Endodermal cell (in vitro differentiated cells): ENCODE results near the gene LYST. TPM values are rescaled to one million over a fixed set of nuclear protein-coding genes. Genes with fewer than 3 reads are reported as not detected.

ENCODE experiments used
- DNase-seq: peaks from one replicate; pipeline ENCODE4 v3.0.0-alpha.2; 2017
- H3K27ac ChIP-seq: 2 replicates; pipeline ENCODE4 v1.5.1; 2013; ENCODE audit warnings: mild to moderate bottlenecking, low read depth, low read length, moderate library complexity
- H3K27me3 ChIP-seq: 2 replicates; pipeline ENCODE4 v1.6.1; 2013; ENCODE audit warnings: mild to moderate bottlenecking, low read length, moderate library complexity; ENCODE audit not compliant: insufficient read depth, control insufficient read depth, poor library complexity, severe bottlenecking
- H3K36me3 ChIP-seq: 2 replicates; pipeline ENCODE4 v1.7.0; 2013; ENCODE audit warnings: mild to moderate bottlenecking, low read length, moderate library complexity; ENCODE audit not compliant: control insufficient read depth, insufficient read depth
- H3K4me1 ChIP-seq: one replicate; pipeline ENCODE4 v1.7.0; 2013; ENCODE audit warnings: low read length; ENCODE audit not compliant: control insufficient read depth, insufficient read depth
- H3K4me3 ChIP-seq: 2 replicates; pipeline ENCODE4 v1.5.1; 2013; ENCODE audit warnings: mild to moderate bottlenecking, low read length, moderate library complexity
- H3K9ac ChIP-seq: 2 replicates; pipeline ENCODE4 v1.6.1; 2013; ENCODE audit warnings: mild to moderate bottlenecking, low read length, moderate library complexity; ENCODE audit not compliant: poor library complexity, severe bottlenecking; ENCODE audit errors: extremely low read depth
- H3K9me3 ChIP-seq: 2 replicates; pipeline ENCODE4 v1.6.1; 2013; ENCODE audit warnings: mild to moderate bottlenecking, low read length, moderate library complexity; ENCODE audit not compliant: control insufficient read depth
- H3K27ac Mint-ChIP-seq: 2 replicates; pipeline ENCODE4 v1.8.0; 2020; ENCODE audit warnings: mixed read lengths
- H3K27me3 Mint-ChIP-seq: 2 replicates; pipeline ENCODE4 v1.8.0; 2021; ENCODE audit warnings: mild to moderate bottlenecking, mixed read lengths; ENCODE audit not compliant: insufficient read depth
- H3K36me3 Mint-ChIP-seq: 2 replicates; pipeline ENCODE4 v1.8.0; 2020; ENCODE audit warnings: low read depth, mixed read lengths
- H3K4me1 Mint-ChIP-seq: 2 replicates; pipeline ENCODE4 v1.8.0; 2020; ENCODE audit warnings: mixed read lengths
- H3K4me3 Mint-ChIP-seq: 2 replicates; pipeline ENCODE4 v1.8.0; 2020; ENCODE audit warnings: mild to moderate bottlenecking, moderate library complexity, mixed read lengths
- H3K9me3 Mint-ChIP-seq: 2 replicates; pipeline ENCODE4 v1.8.0; 2020; ENCODE audit warnings: mild to moderate bottlenecking, mixed read lengths
- CTCF ChIP-seq: fragments of 200-600 bp; sonication (generic); conservative IDR thresholded peaks from 2 replicates; pipeline ENCODE4 v1.5.0; 2021; ENCODE audit warnings: antibody characterized with exemption, mild to moderate bottlenecking
- WGBS, 2 experiments: methylation state at CpG; one replicate each; pipeline versions ENCODE4 v1.1.5 to v1.1.7; 2013; ENCODE audit warnings: missing lambda C conversion rate in 2 of 2, mixed read lengths in 1 of 2; ENCODE audit not compliant: insufficient coverage in 1 of 2, insufficient read length in 1 of 2; 5-methylcytosine and 5-hydroxymethylcytosine counted together
- total RNA-seq, 2 donors: library from RNA; stranded (reverse); fragmentation: NEBNext Ultra II Directional in 1 of 2; extraction: Animal tissue kit (Norgen Biotek cat#: 25700) in 1 of 2; gene quantifications; 2 replicates in 1 of 2; 3 replicates in 1 of 2; pipeline ENCODE4 v1.2.1, GENCODE V29; 2021

Gene LYST
- total RNA-seq, 2 donors from 2014 or later = 2.5 to 6.8 TPM

- TF ChIP-seq CTCF = no peak
- H3K36me3 ChIP-seq = no peaks in the 10 kb centered on the region
- no peak overlapping the region for H3K27ac ChIP-seq
- H3K27me3 Mint-ChIP-seq = no peaks in the 10 kb centered on the region
- no peak overlapping the region for H3K27ac Mint-ChIP-seq
- H3K4me1 ChIP-seq = no peaks in the 10 kb centered on the region
- H3K9me3 ChIP-seq = no peaks in the 10 kb centered on the region
- H3K36me3 Mint-ChIP-seq = no peaks in the 10 kb centered on the region
- peaks cover 4% of the 10 kb centered on the region for H3K4me1 Mint-ChIP-seq
- H3K9me3 Mint-ChIP-seq = no peaks in the 10 kb centered on the region
- DNase-seq = no peak
- no peak overlapping the region for H3K4me3 Mint-ChIP-seq
- no peak overlapping the region for H3K9ac ChIP-seq
- WGBS, 2 experiments = 92 to 94% methylated on average over 3 of the region's 3 CpGs
- no peaks in the 10 kb centered on the region for H3K27me3 ChIP-seq
- H3K4me3 ChIP-seq = no peak overlapping the region
Measured at GRCh38 chr1:235710687-235711086, 156.0 kb downstream of the LYST start.

GRCh38 chr1:235709018-235709417 lies 157.7 kb downstream of the LYST start:
- no peak overlapping the region for H3K27ac Mint-ChIP-seq
- DNase-seq = no peak
- H3K36me3 Mint-ChIP-seq = no peaks in the 10 kb centered on the region
- Histone ChIP-seq H3K27ac (no peak overlapping the region), H3K36me3 (no peaks in the 10 kb centered on the region), H3K9me3 (no peaks in the 10 kb centered on the region), H3K27me3 (no peaks in the 10 kb centered on the region), H3K4me3 (no peak overlapping the region), H3K4me1 (no peaks in the 10 kb centered on the region), H3K9ac (no peak overlapping the region)
- H3K9me3 Mint-ChIP-seq = no peaks in the 10 kb centered on the region
- no peak for TF ChIP-seq CTCF
- WGBS, 2 experiments = 96 to 100% methylated on average over 1 to 11 of the region's 11 CpGs
- H3K27me3 Mint-ChIP-seq = no peaks in the 10 kb centered on the region
- no peak overlapping the region for H3K4me3 Mint-ChIP-seq
- peaks cover 4% of the 10 kb centered on the region for H3K4me1 Mint-ChIP-seq

GRCh38 chr1:235708390-235708962 lies 158.2 kb downstream of the LYST start:
- no peak overlapping the region for H3K27ac Mint-ChIP-seq
- no peaks in the 10 kb centered on the region for H3K27me3 ChIP-seq
- H3K36me3 Mint-ChIP-seq = no peaks in the 10 kb centered on the region
- no peak overlapping the region for H3K4me3 ChIP-seq
- H3K27ac ChIP-seq = no peak overlapping the region
- H3K36me3 ChIP-seq = no peaks in the 10 kb centered on the region
- H3K4me1 ChIP-seq = no peaks in the 10 kb centered on the region
- H3K9me3 Mint-ChIP-seq = no peaks in the 10 kb centered on the region
- H3K4me1 Mint-ChIP-seq = peaks cover 4% of the 10 kb centered on the region
- H3K9me3 ChIP-seq = no peaks in the 10 kb centered on the region
- H3K9ac ChIP-seq = no peak overlapping the region
- no peak for TF ChIP-seq CTCF
- no peaks in the 10 kb centered on the region for H3K27me3 Mint-ChIP-seq
- WGBS, 2 experiments = 87 to 100% methylated on average over 3 to 4 of the region's 4 CpGs
- no peak for DNase-seq
- no peak overlapping the region for H3K4me3 Mint-ChIP-seq
